Occipital lobe (tissue), 2 donors: Measurements from ENCODE around the gene GDF15. TPM values are rescaled to one million over a fixed set of nuclear protein-coding genes. Genes with fewer than 3 reads are reported as not detected.
"Not testable (repeated sequence)": the region's sequence is repeated elsewhere in the genome, so short reads cannot be mapped to it uniquely, and the experiment has no call there.

Experiments
- DNase-seq: peaks from one replicate; lab custom pipeline; 2025; lab: John Stamatoyannopoulos, UW
- total RNA-seq: library from RNA; depleted of rRNA; stranded (reverse); fragments of >200 nt; gene quantifications from one replicate; pipeline ENCODE4 v1.2.3, GENCODE V29; 2014

GDF15 gene, protein sequence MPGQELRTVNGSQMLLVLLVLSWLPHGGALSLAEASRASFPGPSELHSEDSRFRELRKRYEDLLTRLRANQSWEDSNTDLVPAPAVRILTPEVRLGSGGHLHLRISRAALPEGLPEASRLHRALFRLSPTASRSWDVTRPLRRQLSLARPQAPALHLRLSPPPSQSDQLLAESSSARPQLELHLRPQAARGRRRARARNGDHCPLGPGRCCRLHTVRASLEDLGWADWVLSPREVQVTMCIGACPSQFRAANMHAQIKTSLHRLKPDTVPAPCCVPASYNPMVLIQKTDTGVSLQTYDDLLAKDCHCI
- not detected for total RNA-seq

DNA sequence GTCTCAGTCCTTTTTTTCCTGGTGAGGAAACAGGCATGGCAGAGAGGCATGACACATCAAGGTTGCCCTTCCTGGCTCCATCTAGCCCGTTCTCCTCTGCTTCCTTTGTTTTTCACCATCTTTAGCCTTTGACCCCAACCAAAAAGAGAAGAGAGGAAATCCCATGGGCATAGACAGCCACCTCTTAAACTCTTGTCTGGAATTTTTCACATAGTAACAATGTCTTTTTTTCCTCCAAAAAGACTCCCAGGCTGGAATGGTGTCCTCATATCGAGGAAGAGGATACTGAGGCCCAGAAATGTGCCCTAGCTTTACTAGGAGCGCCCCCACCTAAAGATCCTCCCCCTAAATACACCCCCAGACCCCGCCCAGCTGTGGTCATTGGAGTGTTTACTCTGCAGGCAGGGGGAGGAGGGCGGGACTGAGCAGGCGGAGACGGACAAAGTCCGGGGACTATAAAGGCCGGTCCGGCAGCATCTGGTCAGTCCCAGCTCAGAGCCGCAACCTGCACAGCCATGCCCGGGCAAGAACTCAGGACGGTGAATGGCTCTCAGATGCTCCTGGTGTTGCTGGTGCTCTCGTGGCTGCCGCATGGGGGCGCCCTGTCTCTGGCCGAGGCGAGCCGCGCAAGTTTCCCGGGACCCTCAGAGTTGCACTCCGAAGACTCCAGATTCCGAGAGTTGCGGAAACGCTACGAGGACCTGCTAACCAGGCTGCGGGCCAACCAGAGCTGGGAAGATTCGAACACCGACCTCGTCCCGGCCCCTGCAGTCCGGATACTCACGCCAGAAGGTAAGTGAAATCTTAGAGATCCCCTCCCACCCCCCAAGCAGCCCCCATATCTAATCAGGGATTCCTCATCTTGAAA is at the start of gene GDF15:
Gene GDF15 (plus strand): TSS at position 484 of the 868 bp plus-strand sequence. CDS start 32 bp downstream, at position 516.
- DNase-seq, result no peak

DNA sequence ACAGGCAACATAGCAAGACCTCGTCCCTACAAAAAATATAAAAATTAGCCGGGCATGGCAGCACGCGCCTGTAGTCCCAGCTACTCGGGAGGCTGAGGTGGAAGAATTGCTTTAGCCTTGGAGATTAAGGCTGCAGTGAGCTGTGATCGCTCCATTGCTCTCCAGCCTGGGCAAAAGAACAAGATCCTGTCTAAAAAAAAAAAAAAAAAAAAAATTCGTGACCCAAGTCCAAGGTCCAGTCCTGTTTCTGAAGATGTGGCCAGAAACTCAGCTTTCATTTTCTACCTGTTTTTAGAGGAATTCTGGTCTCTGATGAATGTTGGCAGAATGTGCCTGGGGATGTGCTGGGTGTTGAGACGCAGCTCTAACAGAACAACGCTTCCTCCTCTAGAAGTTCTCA is 47.4 kb upstream of the GDF15 start:
- no peak for DNase-seq

DNA sequence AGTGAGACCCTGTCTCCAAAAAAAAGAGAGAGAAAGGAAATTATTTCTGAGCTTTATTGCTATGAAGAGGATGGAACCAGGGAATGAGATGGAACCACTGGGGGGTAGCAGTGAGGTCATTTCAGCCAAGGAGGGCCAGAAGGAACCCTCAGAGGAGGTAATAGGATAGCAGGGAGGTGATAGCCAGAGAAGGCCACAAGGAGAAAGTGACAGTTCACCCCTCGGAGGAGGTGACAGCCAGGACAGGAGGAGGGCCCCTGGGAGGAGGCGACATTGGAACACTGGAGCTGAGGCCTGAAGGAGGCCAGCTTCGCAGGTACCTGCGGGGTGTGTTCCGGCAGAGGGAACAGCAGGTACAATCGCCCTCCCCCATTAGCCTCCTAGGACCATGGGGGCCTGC is 46.2 kb upstream of the GDF15 start:
- DNase-seq, result no peak

DNA sequence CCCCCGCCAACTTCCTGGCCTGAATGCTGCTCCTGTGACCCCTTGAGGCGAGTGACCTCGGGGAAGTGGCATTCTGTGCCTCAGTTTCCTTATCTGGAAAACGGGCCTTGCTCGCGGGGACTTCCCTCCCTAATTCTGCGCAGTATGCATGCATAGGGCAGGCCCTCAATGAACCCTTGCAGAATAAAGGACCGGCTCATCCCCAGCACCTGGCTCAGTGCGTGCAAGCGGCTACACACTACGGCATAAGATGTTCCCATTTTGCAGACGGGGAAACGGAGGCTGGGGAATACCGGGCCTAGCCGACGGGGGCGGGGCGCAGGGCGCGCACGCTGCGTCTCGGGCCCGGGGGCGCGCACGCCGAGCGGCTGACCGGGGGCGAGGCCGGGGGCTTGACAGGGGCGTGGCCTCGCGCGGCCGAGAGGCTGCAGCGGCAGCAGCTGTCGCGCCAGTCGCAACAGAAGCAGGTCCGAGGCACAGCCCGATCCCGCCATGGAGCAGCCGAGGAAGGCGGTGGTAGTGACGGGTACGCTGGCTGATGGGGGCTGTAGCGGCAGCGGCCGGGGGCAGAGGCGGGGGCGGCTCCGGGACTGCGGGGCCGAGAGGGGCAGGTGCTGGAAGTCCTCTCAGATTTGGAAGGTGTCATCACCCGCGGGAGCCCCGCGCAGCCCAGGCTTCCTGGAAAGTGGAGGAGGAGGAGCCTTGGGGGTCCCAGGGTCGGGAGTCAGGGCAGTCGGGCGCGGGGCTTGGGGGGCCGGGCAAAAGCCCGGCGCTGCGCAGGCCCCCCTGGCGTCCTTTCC is 45.6 kb upstream of the GDF15 start, which contains the start of gene PGPEP1:
Gene PGPEP1 (plus strand): TSS at position 409 of the 800 bp plus-strand sequence. CDS start 84 bp downstream, at position 493.
- peak; percentile 66 for DNase-seq

DNA sequence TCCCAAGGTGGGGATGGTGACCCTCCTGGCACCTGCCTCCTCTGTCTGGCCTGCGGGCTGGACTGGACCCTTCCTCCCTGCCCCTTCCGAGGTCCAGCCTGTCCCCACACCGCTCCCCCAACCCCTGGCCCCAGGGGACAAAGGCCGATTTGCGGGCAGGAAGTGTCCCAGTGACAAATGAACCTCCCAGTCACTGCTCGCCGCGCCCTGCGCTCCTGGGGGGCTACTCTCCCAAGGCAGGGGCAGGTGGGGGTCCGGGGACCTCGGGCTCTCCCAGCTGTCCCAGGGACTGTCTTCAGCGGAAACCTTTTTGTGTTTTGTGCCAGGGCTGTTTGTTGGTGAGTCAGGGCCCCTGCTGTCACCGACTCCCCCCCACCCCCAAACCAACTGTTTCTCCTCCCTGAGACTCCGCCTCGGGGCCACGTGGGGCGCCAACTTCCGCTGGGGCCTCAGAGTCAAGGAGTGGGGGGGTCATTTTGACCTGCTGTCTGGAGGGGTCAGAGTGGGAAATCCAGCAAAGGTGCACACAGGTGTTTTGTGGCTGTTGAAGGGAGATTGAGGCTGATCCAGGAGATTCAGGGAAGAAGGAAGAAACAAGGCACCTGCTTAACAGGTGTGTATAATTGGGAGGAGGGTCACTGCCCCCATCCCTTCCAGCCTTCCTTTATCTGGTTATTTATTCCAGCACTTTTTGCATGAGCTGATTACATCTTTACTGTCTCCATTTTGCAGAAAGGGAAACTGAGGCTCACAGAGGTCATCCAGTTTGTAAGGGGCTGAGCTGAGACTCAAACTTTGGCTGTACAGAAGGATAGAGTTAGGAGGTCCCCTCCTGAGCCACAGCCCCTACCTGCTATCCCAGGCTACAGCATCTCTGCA is 44.7 kb upstream of the GDF15 start:
- peak; percentile 29 for DNase-seq

DNA sequence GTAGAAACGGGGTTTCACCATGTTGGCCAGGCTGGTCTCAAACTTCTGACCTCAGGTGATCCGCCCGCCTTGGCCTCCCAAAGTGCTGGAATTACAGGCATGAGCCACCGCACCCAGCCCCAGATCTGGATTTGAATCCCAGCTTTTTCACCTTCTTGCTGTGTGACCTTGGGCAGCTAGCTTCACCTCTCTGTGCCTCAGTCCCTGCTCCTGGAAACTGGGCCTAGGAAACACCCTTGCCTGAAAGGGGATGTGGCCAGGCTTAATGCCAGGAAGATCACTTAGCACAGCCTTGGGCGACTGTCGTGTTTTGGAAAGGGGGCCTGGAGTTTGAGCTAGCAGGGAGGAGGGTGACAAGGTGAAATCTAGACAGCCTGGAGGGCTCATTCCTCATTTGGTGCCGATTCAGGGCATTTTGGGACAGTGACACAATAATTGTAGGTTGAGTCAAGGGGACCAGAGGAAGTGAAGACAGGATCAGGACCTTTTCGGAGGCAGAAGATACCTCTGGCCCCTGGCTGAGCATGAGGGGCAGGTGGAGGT is 43.8 kb upstream of the GDF15 start:
- DNase-seq, result no peak

DNA sequence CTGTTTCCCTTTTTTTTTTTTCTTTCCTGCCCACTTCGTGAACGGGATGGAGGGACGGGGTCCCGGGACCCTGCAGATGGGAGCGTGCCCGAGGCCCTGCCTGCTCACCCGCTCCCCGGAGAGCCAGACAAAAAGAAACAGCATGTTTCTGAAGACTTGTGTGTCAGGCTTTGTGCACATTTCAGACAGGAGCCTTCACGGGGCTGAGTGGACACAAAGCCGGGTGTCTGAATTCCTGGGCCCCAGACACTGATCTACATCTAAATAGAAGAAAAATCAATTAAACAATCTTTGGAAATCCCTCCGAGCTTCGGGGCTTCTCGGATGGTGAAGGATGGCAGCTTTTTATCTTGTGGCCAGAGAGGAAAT is 41.4 kb upstream of the GDF15 start:
- no peak for DNase-seq

DNA sequence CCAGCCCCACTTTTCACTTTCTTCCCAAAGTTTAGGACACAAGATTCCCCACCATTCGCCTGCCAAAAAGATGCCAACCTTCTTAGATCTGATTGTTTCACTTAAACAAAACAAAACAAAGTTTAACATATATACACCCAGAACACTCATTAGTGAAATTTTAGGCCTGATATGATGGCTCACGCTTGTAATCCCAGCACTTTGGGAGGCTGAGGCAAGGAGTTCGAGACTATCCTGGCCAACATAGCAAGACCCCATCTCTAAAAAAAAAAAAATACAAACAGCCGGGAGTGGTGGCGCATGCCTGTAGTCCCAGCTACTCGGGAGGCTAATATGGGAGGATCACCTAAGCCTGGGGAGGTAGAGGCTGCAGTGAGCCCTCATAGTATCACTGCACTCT is 40.7 kb upstream of the GDF15 start:
- no peak for DNase-seq

DNA sequence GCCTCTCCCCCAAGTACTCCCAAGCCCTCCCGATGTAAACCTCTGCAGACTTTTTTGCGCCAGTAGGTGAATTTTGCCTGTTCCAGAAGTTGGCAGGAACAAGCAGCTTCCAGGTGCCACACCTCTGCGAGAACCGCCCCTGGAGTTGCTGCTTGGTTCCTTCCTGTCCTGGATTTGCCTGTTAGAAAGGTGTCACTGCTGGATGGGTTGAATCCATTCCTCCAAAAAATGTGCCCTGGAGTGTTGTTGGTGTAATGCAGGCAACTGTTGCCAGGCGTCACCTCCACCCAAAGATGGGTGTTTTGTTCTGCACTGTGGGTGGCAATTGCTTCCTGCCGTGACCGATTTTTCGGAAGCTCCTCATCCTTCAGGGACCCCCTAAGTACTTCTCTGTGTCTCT is 39.9 kb upstream of the GDF15 start:
- DNase-seq, result no peak

DNA sequence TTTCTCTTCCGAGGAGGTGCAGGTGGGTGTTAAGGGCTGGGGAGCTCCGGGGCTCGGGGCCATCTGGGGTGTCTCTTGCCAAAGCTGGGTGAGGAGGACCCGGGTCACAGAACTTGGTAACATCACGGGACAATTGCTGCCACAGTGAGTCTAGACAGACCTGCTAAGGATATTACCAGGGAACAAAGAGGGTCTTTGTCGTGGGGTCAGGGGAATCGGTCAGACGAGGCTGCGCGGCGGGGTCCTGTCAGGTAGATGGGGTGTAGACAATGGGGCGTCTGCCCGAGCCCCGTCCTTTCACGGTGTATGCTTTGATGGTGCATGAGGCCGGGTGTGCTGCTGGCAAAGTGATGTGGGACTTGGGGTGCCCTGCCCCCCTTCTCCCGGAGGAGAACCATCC is 37.8 kb upstream of the GDF15 start:
- no peak for DNase-seq

DNA sequence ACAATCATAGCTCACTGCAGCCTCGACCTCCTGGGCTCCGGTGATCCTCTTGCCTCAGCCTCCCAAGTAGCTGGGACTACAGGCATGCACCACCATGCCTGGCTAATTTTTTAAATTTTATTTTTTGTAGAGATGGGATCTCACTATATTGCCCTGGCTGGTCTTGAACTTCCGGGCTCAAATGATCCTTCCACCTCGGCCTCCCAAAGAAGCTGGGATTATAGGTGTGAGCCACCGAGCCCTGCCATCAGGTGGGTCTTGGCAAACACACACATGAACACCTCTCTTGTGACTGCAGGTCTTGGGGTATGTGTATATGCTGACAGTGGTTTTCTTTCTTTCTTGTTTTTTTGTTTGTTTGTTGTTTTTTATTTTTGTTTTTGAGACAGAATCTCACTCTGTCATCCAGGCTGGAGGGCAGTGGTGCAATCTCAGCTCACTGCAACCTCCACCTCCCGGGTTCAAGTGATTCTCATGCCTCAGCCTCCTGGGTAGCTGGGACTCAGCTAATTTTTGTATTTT is 37.1 kb upstream of the GDF15 start:
- not testable (repeated sequence) for DNase-seq

DNA sequence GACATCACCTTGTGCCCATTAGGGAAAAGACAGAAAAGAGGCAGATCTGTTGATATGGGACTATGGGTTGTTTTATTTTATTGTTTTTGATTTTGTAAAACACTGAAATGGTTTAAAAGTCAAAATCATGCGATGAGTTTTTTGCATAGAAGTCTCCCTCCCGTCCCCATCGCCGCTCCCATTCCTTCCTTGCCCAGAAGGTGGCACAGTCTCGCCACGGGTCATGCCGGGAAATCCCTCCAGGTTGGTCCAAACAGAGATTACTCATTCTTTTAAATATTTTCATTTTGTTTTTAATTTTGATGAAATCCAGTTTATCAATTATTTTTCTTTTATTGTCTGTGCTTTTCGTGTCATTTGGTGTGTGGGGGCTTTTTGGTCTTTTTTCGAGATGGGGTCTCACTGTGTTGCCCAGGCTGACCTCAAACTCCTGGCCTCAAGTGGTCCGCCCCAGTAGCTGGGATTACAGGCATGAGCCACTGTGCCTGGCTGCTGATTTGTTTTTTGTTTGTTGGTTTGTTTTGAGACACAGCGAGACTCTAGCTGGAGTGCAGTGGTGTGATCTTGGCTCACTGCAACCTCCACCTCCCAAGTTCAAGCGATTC is 36.3 kb upstream of the GDF15 start:
- no peak for DNase-seq

DNA sequence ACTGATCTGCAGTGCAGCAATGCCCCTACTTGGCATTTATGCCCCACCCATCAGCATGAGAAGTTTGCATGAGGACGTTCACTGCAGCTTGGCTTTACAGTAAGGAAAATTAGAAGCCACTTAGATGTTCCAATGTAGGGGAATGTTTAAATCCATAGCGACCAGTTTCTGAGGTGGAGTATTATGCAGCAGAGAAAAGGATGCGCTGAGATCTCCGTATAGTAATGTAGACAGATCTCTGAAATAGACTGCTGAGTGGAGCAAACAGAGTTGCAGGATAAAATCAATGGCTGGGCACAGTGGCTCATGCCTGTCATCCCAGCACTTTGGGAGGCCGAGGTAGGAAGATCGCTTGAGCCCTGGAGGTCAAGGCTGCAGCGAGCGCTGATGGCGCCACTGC is 35.5 kb upstream of the GDF15 start:
- DNase-seq, result no peak

DNA sequence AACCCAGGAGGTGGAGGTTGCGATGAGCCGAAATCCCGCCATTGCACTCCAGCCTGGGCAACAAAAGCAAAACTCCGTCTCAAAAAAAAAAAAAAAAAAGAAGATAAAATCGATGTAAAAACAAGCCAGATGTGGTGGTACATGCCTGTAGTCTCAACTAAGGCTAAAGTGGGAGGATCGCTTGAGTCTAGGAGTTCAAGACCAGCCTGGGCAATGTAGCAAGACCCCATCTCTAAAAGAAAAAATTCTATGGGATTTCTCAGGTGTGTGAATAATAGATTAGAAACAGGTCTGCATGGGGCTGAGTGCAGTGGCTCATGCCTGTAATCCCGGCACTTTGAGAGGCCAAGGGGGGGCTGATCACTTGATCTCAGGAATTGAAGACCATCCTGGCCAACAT is 34.4 kb upstream of the GDF15 start:
- DNase-seq, result no peak

DNA sequence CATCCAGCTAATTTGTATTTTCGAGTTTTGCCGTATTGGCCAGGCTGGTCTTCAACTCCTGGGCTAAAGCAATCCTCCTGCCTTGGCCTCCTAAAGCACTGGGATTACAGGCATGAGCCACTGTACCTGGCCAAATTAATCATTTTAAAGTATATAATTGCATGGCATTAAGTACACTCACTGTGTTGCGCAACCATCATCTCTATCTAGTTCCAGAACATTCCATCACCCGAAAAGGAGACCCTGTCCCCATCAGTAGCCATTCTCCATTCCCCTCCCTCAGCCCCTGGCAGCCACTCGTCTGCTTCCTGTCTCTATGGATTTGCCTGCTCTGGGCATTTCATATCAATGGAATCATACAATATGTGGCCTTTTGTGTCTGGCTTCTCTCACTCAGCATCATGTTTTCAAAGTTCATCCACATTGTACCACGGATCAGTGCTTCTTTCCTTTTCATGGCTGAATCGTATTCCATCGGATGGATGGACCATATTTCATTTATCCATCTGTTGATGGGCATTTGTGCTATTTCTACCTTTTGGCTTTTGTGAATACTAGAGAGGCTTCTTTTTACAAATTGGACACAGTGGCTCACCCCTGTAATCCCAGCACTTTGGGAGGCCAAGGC is 32.5 kb upstream of the GDF15 start:
- no peak for DNase-seq

DNA sequence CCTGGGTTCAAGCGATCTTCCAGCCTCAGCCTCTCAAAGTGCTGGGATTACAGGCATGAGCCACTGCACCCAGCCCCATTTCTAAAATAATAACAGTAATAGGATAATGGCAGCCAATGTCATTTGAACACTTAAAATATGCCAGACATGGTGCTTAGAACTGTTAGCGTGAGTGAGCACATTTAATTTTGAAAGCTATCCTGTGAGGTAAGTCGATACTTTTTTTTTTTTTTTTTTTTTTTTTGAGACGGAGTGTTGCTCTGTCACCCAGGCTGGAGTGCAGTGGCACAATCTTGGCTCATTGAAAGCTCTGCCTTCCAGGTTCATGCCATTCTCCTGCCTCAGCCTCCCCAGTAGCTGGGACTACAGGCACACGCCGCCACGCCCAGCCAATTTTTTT is 31.2 kb upstream of the GDF15 start:
- DNase-seq, result not testable (repeated sequence)

DNA sequence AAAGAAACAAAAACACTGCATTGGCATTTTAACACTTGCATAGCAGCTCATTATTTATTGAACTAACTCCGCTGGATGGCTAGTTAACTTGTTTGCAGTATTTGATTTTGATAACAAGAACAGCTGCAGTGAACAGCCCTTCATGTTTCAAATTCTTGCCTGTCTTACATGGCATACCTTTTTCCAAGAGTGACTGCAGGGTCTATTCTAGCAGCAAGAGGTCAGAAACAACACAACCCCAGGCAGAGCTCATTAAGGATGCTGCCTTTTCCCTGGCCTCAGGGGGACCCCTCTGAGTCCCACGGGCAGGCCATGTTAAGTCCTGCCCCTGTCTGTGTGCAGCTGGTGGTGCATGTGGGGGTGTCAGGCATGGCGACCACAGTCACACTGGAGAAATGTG is 28.9 kb upstream of the GDF15 start:
- DNase-seq, result no peak

DNA sequence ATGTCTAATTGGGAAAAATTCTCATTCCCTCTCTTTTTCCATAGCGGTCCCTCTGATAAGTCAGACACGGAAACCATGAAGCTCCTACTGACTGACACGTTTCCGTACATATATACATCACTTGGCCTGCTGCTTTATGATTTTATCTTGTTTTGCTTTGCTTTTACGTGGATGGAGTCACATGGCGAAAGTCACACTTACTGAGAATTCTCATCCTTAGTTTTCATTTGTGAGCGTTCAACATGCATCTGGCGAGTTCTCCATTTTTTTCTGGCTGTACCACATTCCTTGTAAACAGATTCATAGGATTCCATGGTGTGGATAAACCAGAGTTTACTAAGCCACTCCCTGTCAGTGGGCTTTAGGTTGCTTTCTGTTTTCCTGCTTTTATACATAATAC is 24.3 kb upstream of the GDF15 start:
- no peak for DNase-seq

DNA sequence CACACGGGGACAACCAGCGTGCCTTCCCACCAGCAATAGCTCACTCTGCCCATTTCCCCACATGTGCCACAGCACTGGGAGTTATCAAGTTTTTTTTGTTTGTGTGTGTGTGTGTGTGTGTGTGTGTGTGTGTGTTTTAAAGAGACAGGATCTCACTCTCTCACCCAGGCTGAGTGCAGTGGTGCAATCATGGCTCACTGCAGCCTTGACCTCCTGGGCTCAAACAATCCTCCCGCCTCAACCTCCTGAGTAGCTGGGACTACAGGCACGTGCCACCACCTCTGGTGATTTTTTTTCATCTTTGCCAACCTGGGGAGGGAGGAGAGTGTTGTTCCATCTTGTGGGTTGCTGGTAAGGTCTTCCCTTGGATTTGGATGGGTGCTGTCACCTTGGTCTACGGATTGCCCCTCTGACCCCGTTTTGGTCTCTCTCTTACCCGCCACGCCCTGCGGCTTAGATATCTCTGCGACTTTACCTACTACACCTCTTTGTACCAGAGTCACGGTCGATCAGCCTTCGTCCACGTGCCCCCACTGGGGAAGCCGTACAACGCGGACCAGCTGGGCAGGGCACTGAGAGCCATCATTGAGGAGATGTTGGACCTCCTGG is 22.9 kb upstream of the GDF15 start:
- no peak for DNase-seq
